ENCODE measurements around the gene ADPRH. TPM values are rescaled to one million over a fixed set of nuclear protein-coding genes. Genes with fewer than 3 reads are reported as not detected.
A peak's percentile ranks its signal among the peaks of the same experiment; 100 is the strongest.

ADPRH gene
- total and polyA plus RNA-seq, 12 donors = 3.4 to 15.3 (median 12.8) TPM

DNA sequence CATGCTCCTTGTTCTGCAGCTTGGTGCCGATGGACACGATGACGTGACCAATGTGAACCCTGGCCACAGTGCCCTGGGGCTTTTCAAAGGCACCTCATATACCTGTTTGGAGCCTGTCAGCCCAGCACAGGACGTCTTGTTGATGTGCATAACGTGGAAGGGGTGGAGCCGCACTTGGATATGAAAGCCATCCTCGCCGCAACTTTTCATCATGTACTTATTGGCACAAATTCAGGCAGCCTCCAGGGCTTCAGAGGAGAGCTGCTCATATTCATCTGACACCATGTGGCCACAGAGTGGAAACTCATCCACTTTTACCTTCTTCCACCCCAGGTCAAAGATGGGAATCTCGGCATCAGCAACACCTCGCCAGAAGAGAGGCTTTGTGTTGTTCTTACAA is 56.4 kb downstream of the ADPRH start:
- H3K27me3 ChIP-seq = no peaks in the 10 kb centered on the region
- no peak for TF ChIP-seq POLR2A (IDR thresholded peaks at IDR 0.05)
- TF ChIP-seq, protein P1, sequence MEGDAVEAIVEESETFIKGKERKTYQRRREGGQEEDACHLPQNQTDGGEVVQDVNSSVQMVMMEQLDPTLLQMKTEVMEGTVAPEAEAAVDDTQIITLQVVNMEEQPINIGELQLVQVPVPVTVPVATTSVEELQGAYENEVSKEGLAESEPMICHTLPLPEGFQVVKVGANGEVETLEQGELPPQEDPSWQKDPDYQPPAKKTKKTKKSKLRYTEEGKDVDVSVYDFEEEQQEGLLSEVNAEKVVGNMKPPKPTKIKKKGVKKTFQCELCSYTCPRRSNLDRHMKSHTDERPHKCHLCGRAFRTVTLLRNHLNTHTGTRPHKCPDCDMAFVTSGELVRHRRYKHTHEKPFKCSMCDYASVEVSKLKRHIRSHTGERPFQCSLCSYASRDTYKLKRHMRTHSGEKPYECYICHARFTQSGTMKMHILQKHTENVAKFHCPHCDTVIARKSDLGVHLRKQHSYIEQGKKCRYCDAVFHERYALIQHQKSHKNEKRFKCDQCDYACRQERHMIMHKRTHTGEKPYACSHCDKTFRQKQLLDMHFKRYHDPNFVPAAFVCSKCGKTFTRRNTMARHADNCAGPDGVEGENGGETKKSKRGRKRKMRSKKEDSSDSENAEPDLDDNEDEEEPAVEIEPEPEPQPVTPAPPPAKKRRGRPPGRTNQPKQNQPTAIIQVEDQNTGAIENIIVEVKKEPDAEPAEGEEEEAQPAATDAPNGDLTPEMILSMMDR (IDR thresholded peaks at IDR 0.05) = no peak
- no peaks in the 10 kb centered on the region for H3K9me3 ChIP-seq (replicated peaks in 1 of 3)
- intact Hi-C loops (cut with DNase I) = no loop called here
- H3K27ac ChIP-seq = peak overlapping the region; percentile 65 to 97 (median 76)
- 92 to 95% (median 94%) methylated on average over 8 to 10 of the region's 10 CpGs for WGBS, 4 donors
- DNase-seq = no peak
- H3K4me3 ChIP-seq = no peak overlapping the region
- H3K4me1 ChIP-seq (replicated peaks in 1 of 2) = peaks cover 44 to 52% of the 10 kb centered on the region in 2 donors
- H3K36me3 ChIP-seq (replicated peaks in 1 of 2) = no peaks in the 10 kb centered on the region

DNA sequence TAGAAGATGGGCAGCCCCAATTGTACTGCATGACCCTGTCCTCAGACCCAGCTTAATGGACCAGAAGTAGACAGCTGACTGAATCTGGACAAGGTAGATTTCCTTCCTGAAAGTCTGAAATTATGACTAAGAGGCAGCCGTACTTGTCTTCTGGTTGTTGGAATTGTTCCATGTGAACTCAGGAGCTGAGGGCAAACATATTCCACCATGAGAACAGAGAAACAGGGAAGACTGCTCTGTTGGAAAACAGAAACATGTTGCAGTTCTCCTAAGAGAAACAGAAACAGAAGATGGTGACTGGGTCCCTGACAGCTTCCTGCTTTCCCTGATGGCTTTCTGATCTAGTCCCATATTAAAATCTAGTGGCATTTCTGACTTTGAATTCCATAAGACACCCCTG is 57.0 kb downstream of the ADPRH start:
- Histone ChIP-seq H3K4me3 (no peak overlapping the region), H3K36me3 (replicated peaks in 1 of 2) (no peaks in the 10 kb centered on the region), H3K27ac (peak overlapping the region; percentile 66 to 97 (median 92)), H3K27me3 (no peaks in the 10 kb centered on the region), H3K9me3 (replicated peaks in 1 of 3) (no peaks in the 10 kb centered on the region), H3K4me1 (replicated peaks in 1 of 2) (peaks cover 42 to 49% of the 10 kb centered on the region in 2 donors)
- TF ChIP-seq, protein P1 (IDR thresholded peaks at IDR 0.05) = no peak
- TF ChIP-seq POLR2A (IDR thresholded peaks at IDR 0.05) = no peak
- DNase-seq = peak in 1 of 7 donors; percentile 33
- intact Hi-C loops (cut with DNase I) = no loop called here
- WGBS, 4 donors = 4 to 13% (median 9%) methylated on average over 1 of the region's 1 CpG

DNA sequence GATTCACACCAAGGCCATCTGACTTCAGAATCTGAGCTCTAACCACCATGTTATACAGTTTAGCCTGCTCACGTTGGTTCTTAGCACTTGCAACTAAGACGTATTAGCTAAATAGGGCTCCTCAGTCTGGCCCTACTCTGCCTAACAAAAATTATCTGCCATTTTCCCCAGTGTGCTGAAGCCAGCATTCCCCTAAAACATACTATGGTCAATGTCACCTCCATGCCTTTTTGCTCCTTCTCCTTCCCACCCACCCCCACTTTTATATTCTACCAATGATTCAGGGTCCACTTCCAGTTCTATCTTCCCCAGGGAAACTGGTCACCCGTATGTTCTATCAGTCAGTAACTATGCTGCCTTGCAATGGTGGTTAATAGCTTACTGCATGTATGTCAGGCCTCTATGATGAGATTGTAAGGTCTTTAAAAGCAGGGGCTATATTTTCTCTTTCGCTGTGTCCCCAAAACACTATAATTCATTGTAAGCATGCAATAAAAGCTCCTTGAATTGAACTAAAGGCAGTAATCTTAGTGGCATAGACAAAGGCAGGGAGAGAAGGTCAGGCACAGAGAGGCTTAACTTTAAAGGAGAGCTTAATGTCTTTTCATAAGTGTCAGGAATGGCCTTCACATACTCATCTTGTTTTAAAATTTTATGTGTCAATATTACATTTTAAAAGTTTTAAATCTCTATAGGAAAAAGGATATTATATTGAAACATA is 57.8 kb downstream of the ADPRH start:
- 78 to 84% (median 81%) methylated on average over 4 of the region's 4 CpGs for WGBS, 4 donors
- intact Hi-C loops (cut with DNase I) = no loop called here
- no peak for DNase-seq
- peaks cover 42 to 46% of the 10 kb centered on the region in 2 donors for H3K4me1 ChIP-seq (replicated peaks in 1 of 2)
- H3K27ac ChIP-seq = peak overlapping the region; percentile 66 to 97 (median 92)
- H3K27me3 ChIP-seq = no peaks in the 10 kb centered on the region
- TF ChIP-seq, protein P1 (IDR thresholded peaks at IDR 0.05) = no peak
- TF ChIP-seq POLR2A (IDR thresholded peaks at IDR 0.05) = no peak
- H3K36me3 ChIP-seq (replicated peaks in 1 of 2) = no peaks in the 10 kb centered on the region
- H3K4me3 ChIP-seq = no peak overlapping the region
- no peaks in the 10 kb centered on the region for H3K9me3 ChIP-seq (replicated peaks in 1 of 3)

DNA sequence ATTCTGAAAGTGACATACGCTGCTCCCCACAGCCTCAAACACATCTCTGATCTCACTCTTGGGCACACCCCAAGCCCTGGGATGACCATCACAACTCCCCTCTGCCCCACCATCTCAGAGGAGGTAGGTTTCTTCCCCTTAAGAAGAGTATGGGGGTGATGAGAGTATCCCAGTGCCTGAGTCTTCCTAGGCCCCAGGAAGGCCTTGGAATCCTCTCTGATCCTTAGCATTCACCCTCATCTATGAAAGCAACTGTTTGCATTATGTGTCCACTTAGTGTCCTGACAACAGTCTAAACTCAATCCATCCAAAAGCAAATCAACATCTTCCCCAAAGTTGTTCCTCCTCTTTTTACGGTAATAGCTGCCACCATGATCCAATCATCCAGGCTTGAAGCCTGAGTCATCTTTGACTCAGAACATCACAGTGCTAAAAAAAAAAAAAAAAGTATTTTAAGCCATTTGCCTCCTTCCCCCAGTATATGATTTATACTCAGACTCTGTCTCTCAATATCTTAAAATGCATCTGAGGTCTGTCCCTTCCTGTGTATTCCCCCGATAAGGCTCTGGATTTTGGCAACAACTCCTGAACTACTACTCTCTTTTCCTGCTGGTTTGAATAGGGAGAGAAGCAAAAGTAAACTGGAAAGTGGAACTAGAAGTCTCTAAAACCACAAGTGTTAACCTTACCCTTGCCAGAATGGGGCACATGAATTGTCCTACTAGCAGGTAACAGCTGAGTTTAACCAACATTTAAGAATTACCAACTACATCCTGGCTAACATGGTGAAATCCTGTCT is 58.6 kb downstream of the ADPRH start:
- intact Hi-C loops (cut with DNase I) = no loop called here
- no peaks in the 10 kb centered on the region for H3K27me3 ChIP-seq
- peak overlapping the region in 1 of 4 donors; percentile 5 for H3K4me3 ChIP-seq
- TF ChIP-seq POLR2A (IDR thresholded peaks at IDR 0.05) = peak in 1 of 2 donors; percentile 35
- TF ChIP-seq, protein P1 (IDR thresholded peaks at IDR 0.05) = no peak
- peaks cover 37 to 38% of the 10 kb centered on the region in 2 donors for H3K4me1 ChIP-seq (replicated peaks in 1 of 2)
- 34 to 40% (median 37%) methylated on average over 3 of the region's 3 CpGs for WGBS, 4 donors
- H3K36me3 ChIP-seq (replicated peaks in 1 of 2) = no peaks in the 10 kb centered on the region
- H3K9me3 ChIP-seq (replicated peaks in 1 of 3) = no peaks in the 10 kb centered on the region
- DNase-seq = peak in 4 of 7 donors; percentile 46 to 64 (median 56)
- H3K27ac ChIP-seq = peak overlapping the region; percentile 66 to 97 (median 92)
